Activated naive CD8-positive, alpha-beta T cell treated with anti-CD3 and anti-CD28 coated beads, Interleukin-2, amount 10 ng/mL, durations not matched to agents 7 days and 5 days (primary cell): Measurements from ENCODE around the gene TRAPPC2L. TPM values are rescaled to one million over a fixed set of nuclear protein-coding genes. Genes with fewer than 3 reads are reported as not detected.

Experiments used
- ATAC-seq: fragments of 150-1000 bp; cut with Tn5 transposase; one replicate; pipeline ENCODE4 v1.10.0; 2021; ENCODE audit warnings: low read depth, moderate library complexity
- POLR2A ChIA-PET: fragments of 350-600 bp; sonication (Branson Sonifier 250); formaldehyde crosslinking; loops from one replicate; lab custom pipeline; 2021; ENCODE audit warnings: antibody characterized with exemption; lab: Charles Lee
- DNase-seq: peaks from one replicate; pipeline ENCODE4 v3.0.0; 2021
- H3K27ac Mint-ChIP-seq: one replicate; pipeline ENCODE4 v1.8.0; 2022; ENCODE audit warnings: mild to moderate bottlenecking, mixed read lengths
- H3K27me3 Mint-ChIP-seq: one replicate; pipeline ENCODE4 v1.8.0; 2022; ENCODE audit warnings: mild to moderate bottlenecking, moderate library complexity, mixed read lengths
- H3K36me3 Mint-ChIP-seq: one replicate; pipeline ENCODE4 v1.8.0; 2021; ENCODE audit warnings: mild to moderate bottlenecking, mixed read lengths
- H3K4me1 Mint-ChIP-seq: one replicate; pipeline ENCODE4 v1.8.0; 2021; ENCODE audit warnings: mixed read lengths
- H3K4me3 Mint-ChIP-seq: one replicate; pipeline ENCODE4 v1.8.0; 2022; ENCODE audit warnings: mild to moderate bottlenecking, moderate library complexity, mixed read lengths
- H3K9me3 Mint-ChIP-seq: one replicate; pipeline ENCODE4 v1.8.0; 2021; ENCODE audit warnings: mixed read lengths
- total RNA-seq, 2 experiments: library from RNA; stranded (reverse); gene quantifications; one replicate each; pipeline ENCODE4 v1.2.3, GENCODE V29; 2021

TRAPPC2L gene
- total RNA-seq, 2 experiments from 2014 or later: 47.4 to 50.9 TPM

DNA sequence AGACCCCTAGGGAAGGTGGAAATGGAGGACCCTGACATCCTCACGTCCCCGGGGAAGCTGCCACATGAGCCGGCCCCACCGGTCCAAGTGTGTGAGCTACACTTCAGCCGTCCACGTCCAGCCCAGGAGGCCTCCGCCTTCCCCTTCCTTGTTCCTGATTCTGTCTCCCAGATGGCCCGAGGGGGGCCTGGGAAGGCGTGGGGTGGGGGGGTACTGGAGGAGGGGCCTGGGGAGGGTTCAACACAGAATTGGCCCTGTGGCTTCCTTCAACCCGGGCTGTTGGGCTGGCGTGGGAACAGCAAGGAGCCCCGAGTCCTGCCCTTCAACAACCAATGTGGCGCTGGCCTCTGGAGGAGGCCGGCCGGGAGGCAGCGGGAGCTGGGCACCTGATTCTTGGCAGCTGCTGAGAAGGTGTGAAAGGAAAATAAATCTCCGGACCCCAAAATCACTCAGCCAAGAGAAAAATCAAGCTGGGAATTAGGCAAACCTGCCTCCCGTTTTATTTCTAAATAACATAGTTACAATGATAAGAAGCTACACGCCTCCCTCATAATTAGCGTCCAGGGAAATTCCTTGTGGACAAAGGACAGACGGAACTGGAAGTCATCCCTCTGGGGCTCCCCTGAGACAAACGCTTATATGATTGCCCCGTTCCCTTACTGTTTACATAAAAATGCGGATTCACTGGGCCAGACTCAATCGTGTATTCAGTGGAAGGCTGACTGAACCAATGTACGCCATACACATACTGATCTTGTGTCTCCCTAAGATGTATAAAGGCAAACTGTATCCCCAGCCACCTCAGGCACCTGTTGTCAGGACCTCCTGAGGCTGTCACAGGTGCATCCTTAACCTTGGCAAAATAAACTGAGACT is 43.4 kb upstream of the TRAPPC2L start:
- H3K4me1 Mint-ChIP-seq: peaks cover 10% of the 10 kb centered on the region
- DNase-seq: no peak
- H3K4me3 Mint-ChIP-seq: peak overlapping the region; percentile 20
- H3K27me3 Mint-ChIP-seq: no peaks in the 10 kb centered on the region
- POLR2A ChIA-PET: interaction anchor here (1.5 to 4.9 kb wide), 6 partner anchors 10 to 388 kb away, joined by 4 to 40 read pairs (median 14); partner anchors contain the start of genes CDT1, GALNS and TRAPPC2L
- H3K9me3 Mint-ChIP-seq: no peaks in the 10 kb centered on the region
- H3K36me3 Mint-ChIP-seq: peaks cover 5% of the 10 kb centered on the region
- no peak for ATAC-seq
- no peak overlapping the region for H3K27ac Mint-ChIP-seq

DNA sequence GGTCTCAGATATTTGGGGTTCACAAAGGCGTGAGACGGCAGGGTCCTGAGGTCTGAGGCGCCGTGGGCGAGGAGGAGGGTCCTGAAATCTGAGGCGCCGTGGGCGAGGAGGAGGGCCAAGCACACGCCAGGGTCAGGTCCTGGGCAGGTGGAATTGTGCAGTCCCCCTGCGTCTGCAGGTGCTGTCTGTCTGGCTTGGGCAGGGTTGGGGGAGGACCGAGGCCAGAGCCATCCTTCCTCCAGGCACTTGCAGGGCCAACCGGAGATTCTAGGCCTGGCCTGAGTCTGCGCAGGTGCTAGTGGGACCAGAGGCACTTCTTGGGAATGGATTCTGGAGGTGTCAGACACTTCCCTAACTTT is 42.8 kb upstream of the TRAPPC2L start:
- peaks cover 10% of the 10 kb centered on the region for H3K4me1 Mint-ChIP-seq
- H3K36me3 Mint-ChIP-seq: peaks cover 2% of the 10 kb centered on the region
- DNase-seq (no peak), ATAC-seq (no peak)
- H3K4me3 Mint-ChIP-seq: peak overlapping the region; percentile 20
- H3K27me3 Mint-ChIP-seq: no peaks in the 10 kb centered on the region
- no peaks in the 10 kb centered on the region for H3K9me3 Mint-ChIP-seq
- no peak overlapping the region for H3K27ac Mint-ChIP-seq
- POLR2A ChIA-PET: interaction anchor here (2.9 kb wide), 1 partner anchor 43 kb away, joined by 12 read pairs; the partner anchor contains the start of genes GALNS and TRAPPC2L

DNA sequence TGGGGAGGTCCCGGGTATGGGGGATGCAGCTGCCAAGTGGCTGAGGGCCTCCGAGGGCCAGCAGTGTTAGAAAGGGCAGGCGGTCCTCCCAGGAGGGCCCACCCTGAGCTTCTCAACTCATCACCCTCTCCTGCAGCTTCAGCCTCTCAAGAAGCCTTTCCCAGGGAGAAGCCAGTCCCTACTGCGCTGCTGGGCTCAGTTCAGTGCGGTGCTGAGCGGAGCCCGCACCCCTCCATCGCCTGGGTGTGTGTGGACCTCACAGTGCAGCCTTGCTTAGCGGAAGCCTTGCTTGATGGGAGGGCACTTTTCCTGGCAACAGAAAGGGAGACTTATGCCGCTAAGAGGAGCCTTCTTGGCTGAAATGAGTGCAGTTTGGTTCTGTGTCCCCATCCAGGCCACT is 41.7 kb upstream of the TRAPPC2L start:
- Mint-ChIP-seq H3K27ac (no peak overlapping the region), H3K36me3 (no peaks in the 10 kb centered on the region), H3K4me3 (no peak overlapping the region), H3K9me3 (no peaks in the 10 kb centered on the region), H3K4me1 (peaks cover 5% of the 10 kb centered on the region), H3K27me3 (no peaks in the 10 kb centered on the region)
- no peak for DNase-seq
- POLR2A ChIA-PET: no interaction called here
- no peak for ATAC-seq

DNA sequence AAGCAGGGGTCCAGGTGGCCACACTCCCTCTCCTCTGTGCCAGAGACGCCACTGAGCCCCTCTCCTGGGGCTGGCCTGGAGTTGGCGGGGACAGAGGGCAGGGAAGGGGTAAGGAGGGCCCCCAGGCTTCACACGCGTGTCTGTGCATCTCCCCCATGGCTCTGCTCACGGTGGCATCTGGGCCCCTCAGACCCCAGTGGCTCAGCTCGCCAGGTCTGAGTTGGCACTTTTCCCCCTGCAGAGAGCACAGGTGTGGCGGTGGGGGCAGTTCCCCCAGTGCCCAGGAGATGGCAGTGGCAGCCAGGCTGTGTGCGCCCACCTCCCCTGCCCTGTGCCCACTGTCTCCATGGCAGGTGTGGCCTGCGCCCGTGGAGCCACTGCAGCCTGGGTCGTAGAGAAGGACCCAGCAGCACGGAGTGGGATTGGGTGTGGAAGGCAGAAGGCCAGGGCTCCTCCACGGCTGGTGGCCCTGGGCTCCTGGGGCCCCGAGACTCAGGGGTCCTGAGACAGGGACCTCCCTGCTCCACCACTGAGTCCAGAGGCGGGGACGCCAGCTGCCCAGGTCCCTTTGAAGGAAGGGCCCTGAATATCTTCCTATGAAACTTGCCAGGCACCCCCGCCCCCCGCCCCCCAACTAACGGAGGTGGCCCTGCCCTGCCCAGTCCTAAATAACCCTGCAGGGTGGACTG is 40.9 kb upstream of the TRAPPC2L start:
- Mint-ChIP-seq H3K9me3 (no peaks in the 10 kb centered on the region), H3K27ac (no peak overlapping the region), H3K4me1 (peaks cover 3% of the 10 kb centered on the region), H3K36me3 (no peaks in the 10 kb centered on the region), H3K27me3 (no peaks in the 10 kb centered on the region), H3K4me3 (no peak overlapping the region)
- DNase-seq: peak; percentile 76
- ATAC-seq: no peak
- POLR2A ChIA-PET: no interaction called here

DNA sequence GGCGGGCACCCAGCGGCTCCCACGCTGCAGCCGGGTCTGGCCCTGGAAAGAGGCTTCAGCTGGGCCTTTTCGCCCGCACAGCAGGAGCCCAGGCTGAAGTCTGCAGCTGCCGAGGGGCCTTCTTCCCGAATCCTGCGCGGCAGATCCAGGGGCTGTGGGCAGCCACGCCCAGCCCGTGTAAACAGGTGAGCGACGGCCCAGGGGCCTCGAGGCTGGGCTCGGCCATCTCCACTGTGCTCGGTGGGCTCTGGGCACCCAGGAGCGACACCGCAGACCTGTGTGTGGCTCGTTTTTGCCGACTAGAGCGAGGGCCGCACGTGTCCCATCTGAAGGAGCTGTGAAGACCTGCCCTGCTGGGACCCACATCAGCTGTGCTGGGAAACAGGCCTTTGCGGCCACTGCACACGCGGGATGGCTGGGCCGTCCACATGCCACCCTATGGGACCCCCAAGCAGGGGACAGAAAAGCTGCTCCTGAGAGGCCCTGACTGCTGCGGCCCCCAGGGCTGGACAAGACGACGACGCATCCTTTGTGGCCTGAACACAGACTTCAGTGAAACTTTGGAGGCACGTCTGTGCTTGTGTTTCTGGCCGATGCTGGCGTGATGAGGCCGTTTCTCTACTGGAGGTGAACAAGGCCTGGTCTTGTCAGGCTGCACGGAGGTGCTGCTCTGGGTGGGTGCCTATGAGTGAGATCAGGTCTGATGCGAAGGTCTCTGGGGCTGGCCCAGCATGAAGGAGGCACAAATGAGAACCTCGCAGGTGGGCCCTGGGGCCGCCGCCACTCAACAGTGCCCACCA is 40.0 kb upstream of the TRAPPC2L start:
- Mint-ChIP-seq H3K9me3 (no peaks in the 10 kb centered on the region), H3K36me3 (no peaks in the 10 kb centered on the region), H3K27ac (no peak overlapping the region), H3K4me3 (no peak overlapping the region), H3K4me1 (peaks cover 2% of the 10 kb centered on the region), H3K27me3 (no peaks in the 10 kb centered on the region)
- POLR2A ChIA-PET: no interaction called here
- DNase-seq (no peak), ATAC-seq (no peak)

DNA sequence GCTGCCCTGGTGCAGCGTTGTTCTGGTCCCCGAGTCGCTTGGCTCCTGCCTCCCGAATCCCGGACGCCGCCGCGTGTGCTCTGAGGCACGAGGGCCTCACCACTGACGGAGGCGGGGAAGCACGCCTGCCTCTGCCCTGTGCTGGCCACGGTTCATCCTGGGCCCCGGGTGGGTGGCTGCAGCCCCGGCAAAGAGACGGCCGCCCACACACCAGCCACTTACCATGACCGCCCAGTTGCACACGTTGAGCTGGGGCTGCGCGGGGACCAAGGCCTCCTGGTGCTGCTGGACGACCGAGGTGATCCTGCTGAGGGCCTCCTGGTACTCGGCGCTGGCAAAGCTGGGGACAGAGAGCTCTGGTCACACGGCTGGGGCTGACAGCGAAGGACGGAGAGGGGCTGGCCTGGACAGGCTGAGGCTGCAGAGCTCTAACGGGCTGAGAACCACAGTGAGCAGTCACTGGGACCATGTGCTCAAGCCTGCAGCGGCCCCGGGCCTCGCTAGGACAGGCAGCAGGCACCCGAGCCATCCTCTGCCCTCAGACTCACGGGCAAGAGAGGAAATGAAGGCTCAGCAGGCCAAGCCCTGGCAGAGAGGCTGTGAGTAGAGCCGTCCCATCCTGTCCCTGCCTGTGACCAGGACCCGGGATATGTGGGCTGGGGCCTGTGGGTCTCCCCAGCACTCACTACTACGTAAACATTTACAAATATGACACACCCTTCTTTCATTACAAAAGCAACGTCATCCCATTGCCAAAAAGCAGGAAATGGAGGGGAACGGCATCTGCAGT is 38.9 kb upstream of the TRAPPC2L start:
- POLR2A ChIA-PET: no interaction called here
- no peaks in the 10 kb centered on the region for H3K9me3 Mint-ChIP-seq
- no peaks in the 10 kb centered on the region for H3K4me1 Mint-ChIP-seq
- no peak overlapping the region for H3K27ac Mint-ChIP-seq
- H3K27me3 Mint-ChIP-seq: no peaks in the 10 kb centered on the region
- no peak overlapping the region for H3K4me3 Mint-ChIP-seq
- DNase-seq: no peak
- peaks cover under 1% of the 10 kb centered on the region for H3K36me3 Mint-ChIP-seq
- ATAC-seq: no peak

DNA sequence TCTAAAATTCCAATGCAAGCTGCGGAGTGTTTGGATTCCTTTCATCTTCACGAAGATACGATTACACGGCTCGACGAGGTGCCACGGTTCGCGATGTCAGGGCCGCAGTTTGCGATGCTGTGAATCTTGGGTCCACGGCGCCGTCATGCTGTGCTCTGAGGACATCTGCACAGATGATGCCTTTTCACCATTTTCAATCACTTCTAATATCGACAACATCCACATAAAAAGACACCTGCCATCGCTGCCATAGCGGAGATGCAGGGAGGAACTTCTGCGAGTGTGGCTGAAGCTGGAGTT is 38.4 kb upstream of the TRAPPC2L start:
- ATAC-seq (no peak), DNase-seq (no peak)
- POLR2A ChIA-PET: no interaction called here
- H3K36me3 Mint-ChIP-seq: peaks cover 3% of the 10 kb centered on the region
- no peaks in the 10 kb centered on the region for H3K9me3 Mint-ChIP-seq
- no peaks in the 10 kb centered on the region for H3K27me3 Mint-ChIP-seq
- no peaks in the 10 kb centered on the region for H3K4me1 Mint-ChIP-seq
- no peak overlapping the region for H3K4me3 Mint-ChIP-seq
- no peak overlapping the region for H3K27ac Mint-ChIP-seq

DNA sequence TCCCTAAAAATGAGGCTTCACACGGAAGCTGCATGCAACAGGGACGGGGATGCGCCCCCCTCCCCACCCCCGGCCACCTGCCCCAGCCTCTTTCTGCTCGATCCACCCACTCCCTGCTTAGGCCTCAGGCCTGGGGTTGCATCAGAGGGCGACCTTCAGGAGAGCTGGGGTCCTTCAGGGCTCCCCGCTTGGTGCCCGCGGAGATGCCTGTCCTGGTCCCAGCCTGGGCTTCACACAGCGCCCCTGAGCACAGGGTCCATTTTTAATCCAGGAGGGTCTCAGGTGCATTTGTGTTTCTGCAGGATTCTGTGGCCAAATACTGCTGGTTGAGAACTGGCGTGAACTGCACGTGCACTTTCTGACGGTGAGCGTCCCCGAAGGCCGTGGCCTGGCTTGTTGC is 37.8 kb upstream of the TRAPPC2L start:
- no peaks in the 10 kb centered on the region for H3K4me1 Mint-ChIP-seq
- ATAC-seq: no peak
- H3K36me3 Mint-ChIP-seq: peaks cover 3% of the 10 kb centered on the region
- no peak for DNase-seq
- POLR2A ChIA-PET: no interaction called here
- H3K9me3 Mint-ChIP-seq: no peaks in the 10 kb centered on the region
- no peak overlapping the region for H3K27ac Mint-ChIP-seq
- no peak overlapping the region for H3K4me3 Mint-ChIP-seq
- no peaks in the 10 kb centered on the region for H3K27me3 Mint-ChIP-seq

DNA sequence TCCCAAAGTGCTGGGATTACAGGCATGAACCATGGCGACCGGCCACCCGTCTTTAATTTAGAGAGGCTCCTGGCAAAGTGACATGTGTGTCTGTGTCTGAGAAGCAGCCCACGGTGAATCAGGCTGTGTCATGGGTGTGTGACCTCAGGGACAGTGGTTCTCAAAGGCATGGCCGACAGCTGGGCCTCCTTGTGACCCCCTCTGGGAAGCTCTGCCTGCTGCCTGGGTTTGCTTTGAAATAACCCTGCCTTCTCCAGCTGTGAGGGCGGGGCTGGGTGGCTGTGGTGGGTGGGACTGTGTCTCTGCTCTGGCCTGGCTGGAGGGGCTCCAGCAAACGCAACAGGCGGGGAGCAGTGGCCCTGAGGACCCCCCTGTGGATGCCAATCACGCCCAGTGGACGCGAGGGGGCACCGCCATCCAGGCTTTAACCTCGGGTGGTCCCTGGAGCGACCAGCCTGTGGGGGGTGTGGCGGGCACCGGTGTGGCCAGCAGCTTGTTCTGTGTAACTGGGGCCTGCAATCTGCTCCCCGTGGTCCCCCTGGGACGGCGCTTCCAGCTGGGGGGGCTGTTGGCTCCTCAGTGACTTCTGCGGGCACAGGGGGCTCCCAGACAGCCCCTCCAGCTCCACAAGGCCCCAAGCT is 36.4 kb upstream of the TRAPPC2L start:
- no peaks in the 10 kb centered on the region for H3K9me3 Mint-ChIP-seq
- H3K27me3 Mint-ChIP-seq: no peaks in the 10 kb centered on the region
- H3K4me3 Mint-ChIP-seq: no peak overlapping the region
- ATAC-seq (no peak), DNase-seq (no peak)
- H3K4me1 Mint-ChIP-seq: no peaks in the 10 kb centered on the region
- no peak overlapping the region for H3K27ac Mint-ChIP-seq
- H3K36me3 Mint-ChIP-seq: peaks cover 3% of the 10 kb centered on the region
- POLR2A ChIA-PET: interaction anchor here (1.7 kb wide), 1 partner anchor 37 kb away, joined by 4 read pairs; the partner anchor contains the start of gene TRAPPC2L

DNA sequence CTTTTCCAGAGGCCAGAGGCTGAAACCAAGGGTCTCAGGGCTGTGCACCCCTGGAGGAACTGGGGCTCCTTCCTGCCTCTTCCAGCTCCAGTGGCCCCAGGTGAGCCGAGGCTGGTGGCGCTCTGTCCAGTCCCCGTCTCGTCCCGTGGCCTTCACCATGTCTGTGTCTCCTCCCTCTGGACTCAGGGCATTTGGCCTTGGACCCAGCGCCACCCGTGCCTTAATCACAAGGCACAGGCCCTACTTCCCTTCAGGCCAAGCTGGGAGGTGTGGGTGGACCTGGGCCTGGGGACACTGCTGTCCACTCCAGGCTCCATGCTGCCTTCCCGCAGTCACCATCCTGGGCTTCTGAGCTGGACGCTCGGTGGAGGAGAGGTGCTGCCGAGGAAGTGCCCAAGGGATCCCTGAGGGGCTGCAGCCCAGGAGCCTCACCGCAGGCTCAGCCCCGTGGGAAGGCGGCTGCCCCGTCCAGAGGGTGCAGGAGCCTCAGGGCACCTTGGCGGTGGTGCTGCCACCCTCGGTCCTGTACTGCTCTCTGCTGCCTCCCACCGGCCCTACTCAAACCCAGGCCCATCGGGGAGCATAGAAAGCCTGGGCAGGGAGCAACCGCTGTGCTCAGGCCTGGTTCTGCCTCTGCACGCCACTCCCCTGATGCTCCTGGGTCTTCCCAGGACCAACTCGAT is 35.6 kb upstream of the TRAPPC2L start:
- DNase-seq (no peak), ATAC-seq (no peak)
- Mint-ChIP-seq H3K27ac (no peak overlapping the region), H3K4me1 (peaks cover 1% of the 10 kb centered on the region), H3K4me3 (no peak overlapping the region), H3K27me3 (no peaks in the 10 kb centered on the region), H3K36me3 (peaks cover 3% of the 10 kb centered on the region), H3K9me3 (no peaks in the 10 kb centered on the region)
- POLR2A ChIA-PET: interaction anchor here (1.7 kb wide), 1 partner anchor 36 kb away, joined by 4 read pairs; the partner anchor contains the start of gene TRAPPC2L

DNA sequence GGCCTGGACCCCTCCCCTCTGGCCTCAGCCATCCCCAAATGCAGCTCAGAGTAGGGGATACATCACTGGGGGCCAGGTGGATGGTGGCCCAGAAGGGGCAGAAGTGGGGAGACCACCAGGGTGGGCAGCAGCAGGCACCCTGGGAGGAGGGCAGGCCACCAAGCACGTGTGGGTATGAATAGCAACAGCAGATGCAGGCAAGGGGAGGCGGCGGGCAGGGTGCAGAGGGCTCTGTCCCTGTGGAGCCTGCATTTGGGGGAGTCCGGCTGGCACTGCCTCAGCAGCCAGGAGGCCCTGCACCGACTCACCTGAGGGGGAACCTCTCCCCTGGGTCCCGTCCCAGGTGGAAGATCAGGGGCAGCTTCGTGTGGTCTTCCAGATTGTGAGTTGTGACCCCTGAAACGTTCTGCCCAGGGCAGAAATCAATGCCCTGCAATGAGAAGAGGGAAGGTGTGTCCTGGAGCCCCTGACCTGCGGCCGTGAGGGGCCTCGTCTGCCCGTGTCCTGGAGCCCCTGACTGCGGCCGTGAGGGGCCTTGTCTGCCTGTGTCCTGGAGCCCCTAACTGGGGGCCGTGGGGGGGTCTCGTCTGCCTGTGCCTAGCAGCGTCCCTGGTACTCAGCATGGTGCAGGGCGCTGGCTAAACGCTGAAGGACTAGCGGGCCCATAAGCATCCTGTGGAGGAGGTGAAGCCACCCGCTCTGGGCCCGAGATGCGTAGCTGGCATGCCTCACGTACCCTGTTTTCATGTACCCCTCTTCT is 34.5 kb upstream of the TRAPPC2L start:
- DNase-seq (no peak), ATAC-seq (no peak)
- H3K27ac Mint-ChIP-seq: no peak overlapping the region
- POLR2A ChIA-PET: interaction anchor here (0.5 kb wide), 1 partner anchor 11 kb away, joined by 3 read pairs; no protein-coding TSS in a partner anchor
- peaks cover 1% of the 10 kb centered on the region for H3K4me1 Mint-ChIP-seq
- H3K4me3 Mint-ChIP-seq: no peak overlapping the region
- H3K9me3 Mint-ChIP-seq: no peaks in the 10 kb centered on the region
- no peaks in the 10 kb centered on the region for H3K27me3 Mint-ChIP-seq
- H3K36me3 Mint-ChIP-seq: peaks cover 3% of the 10 kb centered on the region
